SKM-1 (cell line): ENCODE results near the gene GLIPR1L2.

Experiments used
- DNase-seq: peaks from one replicate; lab custom pipeline; 2025; ENCODE audit not compliant: unreplicated experiment; lab: John Stamatoyannopoulos, UW

GLIPR1L2 gene

GRCh38 chr12:75476071-75476470 lies 85.2 kb downstream of the GLIPR1L2 start:
- no peak for DNase-seq

- no peak for DNase-seq
Observed at GRCh38 chr12:75477137-75477536, 86.2 kb downstream of the GLIPR1L2 start.

DNA sequence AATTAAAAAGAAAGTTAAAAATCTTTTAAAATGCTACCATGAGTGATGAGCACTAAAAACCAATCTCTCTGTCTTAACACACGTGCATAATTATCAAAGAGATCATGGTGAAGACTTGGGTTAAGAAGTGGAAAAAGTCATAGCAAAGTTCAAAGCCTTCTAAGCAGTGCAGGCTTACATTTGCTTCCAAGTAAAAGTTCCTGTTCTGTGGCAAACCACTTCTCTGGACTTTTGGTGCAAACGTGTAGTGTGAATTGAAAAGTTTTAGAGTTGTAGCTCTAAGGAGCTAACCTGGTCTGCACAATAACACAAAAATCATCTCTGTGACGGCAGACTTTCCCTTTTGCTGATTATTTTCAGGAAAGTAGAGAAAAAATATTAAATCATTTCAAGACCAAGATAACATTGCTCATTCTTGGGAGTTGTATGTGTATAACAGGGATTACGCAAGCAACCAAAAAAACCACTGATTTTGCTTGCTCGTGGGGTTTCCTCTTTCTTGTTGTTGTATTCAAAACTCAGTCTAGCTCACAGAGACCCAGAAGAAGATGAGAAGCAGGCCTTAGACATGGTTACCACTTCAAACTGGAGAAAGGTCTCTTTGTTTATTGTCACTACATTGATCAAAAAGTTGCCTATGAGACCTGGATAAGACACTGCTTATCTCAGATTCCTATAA lies 87.4 kb downstream of the GLIPR1L2 start:
- DNase-seq: peak; percentile 37

DNA sequence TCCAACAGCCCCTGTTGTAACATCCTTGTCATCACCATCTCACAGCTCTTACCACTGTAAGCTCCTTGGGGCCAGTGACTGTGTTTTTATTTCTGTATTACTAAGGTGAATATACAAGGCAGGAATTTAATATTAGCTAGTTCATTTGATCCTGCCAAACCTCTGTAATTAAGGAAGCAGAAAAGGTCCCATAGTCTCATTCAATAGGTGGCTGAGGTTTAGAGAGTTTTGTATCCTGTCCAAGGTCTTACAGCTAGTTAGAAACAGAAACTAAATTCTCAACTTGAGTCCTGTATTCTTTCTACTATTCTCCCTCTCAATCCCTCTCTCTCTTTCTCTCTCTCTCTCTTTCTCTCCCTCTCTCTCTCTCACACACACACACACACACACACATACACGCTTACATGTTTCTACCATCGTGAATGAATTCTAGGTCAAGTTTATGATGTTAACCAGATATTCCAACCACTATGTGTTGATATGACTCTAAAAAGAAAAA lies 89.1 kb downstream of the GLIPR1L2 start:
- DNase-seq: no peak

DNA sequence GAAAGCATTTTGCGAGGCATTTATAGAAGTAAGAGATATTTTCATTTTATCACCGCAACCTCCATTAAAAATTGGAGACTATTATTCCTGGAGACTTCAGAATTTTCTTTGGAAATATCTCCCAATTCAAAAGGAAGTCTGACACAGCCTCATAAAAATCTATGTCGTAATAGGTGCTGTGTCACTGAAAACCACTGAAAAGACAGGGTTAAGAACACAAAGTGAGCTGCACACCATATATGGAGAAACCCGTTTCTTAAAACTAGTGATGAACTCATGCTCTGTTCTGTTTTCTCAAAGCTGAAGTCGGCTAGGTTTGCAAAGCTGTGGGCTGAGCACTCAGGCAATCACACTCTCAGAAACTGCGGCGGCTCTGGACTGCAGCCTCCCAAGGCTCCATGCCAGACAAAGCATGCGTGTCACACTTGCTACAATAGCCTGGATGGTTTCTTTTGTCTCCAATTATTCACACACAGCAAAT lies 89.6 kb downstream of the GLIPR1L2 start, which contains the start of gene GLIPR1:
Gene GLIPR1 (plus strand): TSS at position 287 of the 481 bp plus-strand sequence. CDS start 126 bp downstream, at position 413.
- DNase-seq: peak; percentile 62

DNA sequence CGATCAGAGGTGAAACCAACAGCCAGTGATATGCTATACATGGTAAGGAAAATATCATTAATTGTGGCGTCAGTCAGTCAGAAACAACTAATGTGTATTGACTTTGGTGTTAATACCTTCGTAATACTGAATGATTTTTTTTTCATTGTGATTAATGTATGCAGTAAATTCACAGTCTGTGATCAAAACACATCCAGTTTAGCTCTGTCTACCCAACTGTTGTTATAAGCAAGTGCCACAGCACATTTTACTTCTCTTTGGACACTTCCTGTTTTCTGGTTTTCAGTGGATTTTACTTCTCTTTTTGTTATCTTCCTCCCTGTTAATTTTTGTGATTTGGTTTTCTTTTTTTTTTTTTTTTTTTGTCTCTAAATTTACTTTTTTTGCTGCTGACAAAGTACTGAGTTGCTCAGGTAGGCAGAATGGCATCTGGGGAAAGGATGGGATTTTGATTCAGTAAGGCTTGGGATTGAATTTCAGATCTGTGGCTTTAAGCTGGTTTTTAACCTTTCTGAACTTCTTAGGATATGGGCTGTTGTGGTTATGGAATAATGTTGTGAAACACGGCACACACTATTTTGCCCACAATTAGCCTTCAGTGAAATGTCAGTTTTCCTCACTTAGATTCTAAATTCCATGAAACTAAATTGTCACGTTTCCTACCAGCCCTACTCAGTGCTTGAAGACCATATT lies 90.3 kb downstream of the GLIPR1L2 start:
- DNase-seq: peak; percentile 20

GRCh38 chr12:75481774-75482173 lies 90.9 kb downstream of the GLIPR1L2 start:
- DNase-seq: no peak
